HG02610 (cell line): ENCODE measurements around the gene DNAH9.

Experiments
- ATAC-seq: cut with Tn5 transposase; IDR thresholded peaks from one replicate; pipeline ENCODE4 v1.9.1; 2021; ENCODE audit warnings: mild to moderate bottlenecking, moderate library complexity; ENCODE audit not compliant: unreplicated experiment

DNAH9 gene

GRCh38 chr17:11836508-11836907, 238.2 kb downstream of the DNAH9 start:
- ATAC-seq: no peak

GRCh38 chr17:11840052-11840451, 241.8 kb downstream of the DNAH9 start:
- ATAC-seq: no peak

GRCh38 chr17:11840831-11841230, 242.6 kb downstream of the DNAH9 start:
- no peak for ATAC-seq

GRCh38 chr17:11848330-11848729, 250.1 kb downstream of the DNAH9 start:
- ATAC-seq: no peak

- ATAC-seq: no peak
Measured at GRCh38 chr17:11852231-11852630, 254.0 kb downstream of the DNAH9 start.

GRCh38 chr17:11852912-11853311, 254.6 kb downstream of the DNAH9 start:
- ATAC-seq: no peak

- ATAC-seq: no peak
Measured at GRCh38 chr17:11853321-11854151, 255.3 kb downstream of the DNAH9 start.

- no peak for ATAC-seq
Measured at GRCh38 chr17:11855306-11855705, 257.0 kb downstream of the DNAH9 start.

GRCh38 chr17:11857006-11857405, 258.7 kb downstream of the DNAH9 start:
- no peak for ATAC-seq

GRCh38 chr17:11869680-11870394, 271.6 kb downstream of the DNAH9 start:
- no peak for ATAC-seq

- ATAC-seq: no peak
Measured at GRCh38 chr17:11871773-11872172, 273.5 kb downstream of the DNAH9 start.

GRCh38 chr17:11874756-11875155, 276.5 kb downstream of the DNAH9 start:
- ATAC-seq: no peak

GRCh38 chr17:11880714-11881113, 282.4 kb downstream of the DNAH9 start:
- no peak for ATAC-seq

- no peak for ATAC-seq
Measured at GRCh38 chr17:11882716-11883115, 284.4 kb downstream of the DNAH9 start.

- ATAC-seq: no peak
Measured at GRCh38 chr17:11885051-11885450, 286.8 kb downstream of the DNAH9 start.

- ATAC-seq: no peak
Measured at GRCh38 chr17:11889266-11889665, 291.0 kb downstream of the DNAH9 start.

GRCh38 chr17:11893862-11894261, 295.6 kb downstream of the DNAH9 start:
- no peak for ATAC-seq

GRCh38 chr17:11896199-11896598, 297.9 kb downstream of the DNAH9 start:
- ATAC-seq: no peak

- ATAC-seq: no peak
Measured at GRCh38 chr17:11898526-11899235, 300.4 kb downstream of the DNAH9 start.

- ATAC-seq: no peak
Measured at GRCh38 chr17:11899537-11899942, 301.3 kb downstream of the DNAH9 start.

GRCh38 chr17:11900041-11900476, 301.8 kb downstream of the DNAH9 start:
- ATAC-seq: no peak

- ATAC-seq: no peak
Measured at GRCh38 chr17:11900655-11901054, 302.4 kb downstream of the DNAH9 start.
